K562 (cell line): ENCODE results near the gene SLC10A4. TPM values are rescaled to one million over a fixed set of nuclear protein-coding genes. Genes with fewer than 3 reads are reported as not detected.

Source experiments
- BHLHE40 ChIP-seq: IDR thresholded peaks from 2 replicates; pipeline ENCODE4 v1.6.1; 2011; ENCODE audit warnings: low read length, improper control_type of control experiment
- CEBPZ ChIP-seq: fragments of 150-350 bp; IDR thresholded peaks from 2 replicates; pipeline ENCODE4 v1.6.1; 2014; ENCODE audit warnings: low read depth, mild to moderate bottlenecking, low read length, borderline replicate concordance
- DIDO1 ChIP-seq: fragments of 450-650 bp; IDR thresholded peaks from 2 replicates; pipeline ENCODE4 v1.6.1; 2016; ENCODE audit warnings: low read depth, missing biosample characterization, missing genetic modification characterization
- ELF4 ChIP-seq: fragments of 450-650 bp; formaldehyde crosslinking; IDR thresholded peaks from 2 replicates; pipeline ENCODE4 v1.4.0; 2022; ENCODE audit warnings: missing genetic modification characterization
- ESRRA ChIP-seq: fragments of 450-650 bp; IDR thresholded peaks from 2 replicates; pipeline ENCODE4 v1.6.1; 2014; ENCODE audit warnings: low read depth, mild to moderate bottlenecking, moderate library complexity, borderline replicate concordance
- ETV6 ChIP-seq, 3 experiments: fragments of 150-350 bp in 1 of 3; sonication (generic) in 1 of 3; formaldehyde crosslinking in 1 of 3; IDR thresholded peaks; 2 replicates each; pipeline versions ENCODE4 v1.6.1 to v1.8.0; 2014 to 2022; ENCODE audit warnings: borderline replicate concordance in 2 of 3, low read depth in 2 of 3, antibody characterized with exemption in 1 of 3, low read length in 1 of 3, mild to moderate bottlenecking in 1 of 3, missing genetic modification reagents in 1 of 3
- FOSL1 ChIP-seq: fragments of 200-800 bp; sonication (Bioruptor generic); conservative IDR thresholded peaks from 2 replicates; pipeline ENCODE4 v1.6.1; 2016; ENCODE audit warnings: missing genetic modification characterization, missing compliant biosample characterization
- FOXP4 ChIP-seq: sonication (generic); formaldehyde crosslinking; IDR thresholded peaks from 2 replicates; pipeline ENCODE4 v1.8.0; 2022; ENCODE audit warnings: mild to moderate bottlenecking, missing genetic modification reagents, borderline replicate concordance
- L3MBTL2 ChIP-seq: fragments of 450-650 bp; IDR thresholded peaks from 2 replicates; pipeline ENCODE4 v1.6.1; 2016; ENCODE audit warnings: mild to moderate bottlenecking, moderate library complexity
- MAZ ChIP-seq, 2 experiments: fragments of 450-650 bp in 1 of 2; sonication (generic) in 1 of 2; formaldehyde crosslinking; IDR thresholded peaks in 1 of 2; conservative IDR thresholded peaks in 1 of 2; 2 replicates each; pipeline versions ENCODE4 v1.4.0 to v1.5.0; 2020; ENCODE audit warnings: mild to moderate bottlenecking in 1 of 2, missing genetic modification reagents in 1 of 2
- NBN ChIP-seq: fragments of 450-650 bp; IDR thresholded peaks from 2 replicates; pipeline ENCODE4 v1.6.1; 2016; ENCODE audit warnings: low read depth, mild to moderate bottlenecking
- NR2F6 ChIP-seq: fragments of 450-650 bp; formaldehyde crosslinking; IDR thresholded peaks from 2 replicates; pipeline ENCODE4 v1.4.0; 2020; ENCODE audit warnings: mild to moderate bottlenecking
- PHF20 ChIP-seq: fragments of 450-650 bp; IDR thresholded peaks from 2 replicates; pipeline ENCODE4 v1.6.1; 2018; ENCODE audit not compliant: partially characterized antibody
- POLR2A ChIP-seq: fragments of 450-650 bp; conservative IDR thresholded peaks from 2 replicates; pipeline ENCODE4 v1.6.1; 2016
- ZFP36 ChIP-seq: fragments of 150-350 bp; IDR thresholded peaks from 2 replicates; pipeline ENCODE4 v1.6.1; 2018; ENCODE audit warnings: low read length, low read depth; ENCODE audit not compliant: partially characterized antibody
- polyA plus RNA-seq, 8 experiments: library from polyadenylated mRNA; depleted of rRNA in 4 of 8; stranded (reverse) in 5 of 8; unstranded in 3 of 8; fragments of >200 nt; fragmentation: Nextera tagmentation in 2 of 8; fragmentation: Illumina TruSeq in 1 of 8; extraction: Ambion mirVana in 2 of 8; extraction: Trizol in 1 of 8; gene quantifications; 2 replicates each; pipeline versions ENCODE4 v1.2.1 to v1.2.3, GENCODE V29; 2011 to 2014; ENCODE audit warnings: inconsistent platforms in 1 of 8, missing spikeins in 1 of 8
- total RNA-seq, 7 experiments: library from RNA; depleted of rRNA in 6 of 7; stranded (reverse); fragments of >200 nt in 6 of 7; fragmentation: Illumina TruSeq in 2 of 7; extraction: Trizol in 2 of 7; gene quantifications; 2 replicates each; pipeline versions ENCODE4 v1.2.1 to v1.2.3, GENCODE V29; 2011 to 2021; ENCODE audit warnings: low replicate concordance in 1 of 7
- TF ChIP-seq, protein P1 (sequence below): IDR thresholded peaks from 2 replicates; pipeline ENCODE4 v1.6.1; 2014; ENCODE audit warnings: antibody characterized with exemption
- TF ChIP-seq, protein P2 (sequence below): fragments of 200-800 bp; sonication (Bioruptor generic); IDR thresholded peaks from 2 replicates; pipeline ENCODE4 v1.6.1; 2017; ENCODE audit warnings: missing genetic modification characterization, missing compliant biosample characterization
- TF ChIP-seq, protein P3 (sequence below), 2 experiments: fragments of 450-650 bp; conservative IDR thresholded peaks; 2 replicates each; pipeline ENCODE4 v1.6.1; 2017; ENCODE audit warnings: mild to moderate bottlenecking in 2 of 2, moderate library complexity in 2 of 2

SLC10A4 gene
- total and polyA plus RNA-seq, 9 of the 15 experiments (the other 6 are each of a cell fraction or from before 2014, with no cell fraction given) = 2.5 to 16.9 (median 9.3) TPM

DNA sequence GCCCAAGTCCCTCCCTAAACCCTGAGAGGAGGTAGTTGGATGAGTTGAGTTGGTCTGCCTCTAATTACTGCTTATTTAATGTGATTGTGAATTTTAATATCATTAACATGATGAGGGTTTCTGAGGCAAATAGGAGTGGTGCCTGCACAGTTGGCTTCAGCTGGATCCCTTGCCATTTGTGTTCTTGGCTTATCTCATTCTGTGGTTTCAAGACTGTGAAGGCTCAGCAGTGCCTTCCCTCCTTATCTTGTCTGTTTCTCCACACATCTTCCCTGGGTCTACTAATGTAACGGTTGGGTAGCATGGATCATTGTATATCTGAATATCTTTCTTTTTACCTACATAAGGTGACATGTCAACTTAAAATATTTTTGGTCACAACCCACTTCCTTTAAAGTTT is 1.6 kb upstream of the SLC10A4 start (continued):
- TF ChIP-seq, protein P1, sequence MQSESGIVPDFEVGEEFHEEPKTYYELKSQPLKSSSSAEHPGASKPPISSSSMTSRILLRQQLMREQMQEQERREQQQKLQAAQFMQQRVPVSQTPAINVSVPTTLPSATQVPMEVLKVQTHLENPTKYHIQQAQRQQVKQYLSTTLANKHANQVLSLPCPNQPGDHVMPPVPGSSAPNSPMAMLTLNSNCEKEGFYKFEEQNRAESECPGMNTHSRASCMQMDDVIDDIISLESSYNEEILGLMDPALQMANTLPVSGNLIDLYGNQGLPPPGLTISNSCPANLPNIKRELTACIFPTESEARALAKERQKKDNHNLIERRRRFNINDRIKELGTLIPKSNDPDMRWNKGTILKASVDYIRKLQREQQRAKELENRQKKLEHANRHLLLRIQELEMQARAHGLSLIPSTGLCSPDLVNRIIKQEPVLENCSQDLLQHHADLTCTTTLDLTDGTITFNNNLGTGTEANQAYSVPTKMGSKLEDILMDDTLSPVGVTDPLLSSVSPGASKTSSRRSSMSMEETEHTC = no peak
- TF ChIP-seq NBN (peak; percentile 47; the same call in 1 of the 2 replicates), ETV6 (IDR thresholded peaks at IDR 0.05; ENCODE audit: borderline replicate concordance in 1 of 2, low read depth in 2 of 2, low read length in 1 of 2) (peak in 1 of 2 experiments; percentile 22; a peak in 1 of 4 replicates), ETV6 (CRISPR knock-in tag; IDR thresholded peaks at IDR 0.05; ENCODE audit: borderline replicate concordance) (no peak), CEBPZ (no peak), DIDO1 (tag) (no peak), FOXP4 (CRISPR knock-in tag) (no peak), PHF20 (no peak), BHLHE40 (peak; percentile 40; the same call in 1 of the 2 replicates), ZFP36 (no peak), MAZ (CRISPR knock-in tag; conservative IDR thresholded peaks at IDR 0.05 in 1 of 2, IDR thresholded peaks at IDR 0.05 in 1 of 2) (no peak), ELF4 (CRISPR knock-in tag) (no peak), POLR2A (no peak), ESRRA (peak; percentile 79; the same call in 1 of the 2 replicates), FOSL1 (tag) (no peak), NR2F6 (CRISPR knock-in tag) (no peak), L3MBTL2 (peak; percentile 32; the same call in 1 of the 2 replicates)
- TF ChIP-seq, protein P2, sequence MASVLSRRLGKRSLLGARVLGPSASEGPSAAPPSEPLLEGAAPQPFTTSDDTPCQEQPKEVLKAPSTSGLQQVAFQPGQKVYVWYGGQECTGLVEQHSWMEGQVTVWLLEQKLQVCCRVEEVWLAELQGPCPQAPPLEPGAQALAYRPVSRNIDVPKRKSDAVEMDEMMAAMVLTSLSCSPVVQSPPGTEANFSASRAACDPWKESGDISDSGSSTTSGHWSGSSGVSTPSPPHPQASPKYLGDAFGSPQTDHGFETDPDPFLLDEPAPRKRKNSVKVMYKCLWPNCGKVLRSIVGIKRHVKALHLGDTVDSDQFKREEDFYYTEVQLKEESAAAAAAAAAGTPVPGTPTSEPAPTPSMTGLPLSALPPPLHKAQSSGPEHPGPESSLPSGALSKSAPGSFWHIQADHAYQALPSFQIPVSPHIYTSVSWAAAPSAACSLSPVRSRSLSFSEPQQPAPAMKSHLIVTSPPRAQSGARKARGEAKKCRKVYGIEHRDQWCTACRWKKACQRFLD (CRISPR knock-in tag) = peak; percentile 71; the same call in 1 of the 2 replicates
- TF ChIP-seq, protein P3, sequence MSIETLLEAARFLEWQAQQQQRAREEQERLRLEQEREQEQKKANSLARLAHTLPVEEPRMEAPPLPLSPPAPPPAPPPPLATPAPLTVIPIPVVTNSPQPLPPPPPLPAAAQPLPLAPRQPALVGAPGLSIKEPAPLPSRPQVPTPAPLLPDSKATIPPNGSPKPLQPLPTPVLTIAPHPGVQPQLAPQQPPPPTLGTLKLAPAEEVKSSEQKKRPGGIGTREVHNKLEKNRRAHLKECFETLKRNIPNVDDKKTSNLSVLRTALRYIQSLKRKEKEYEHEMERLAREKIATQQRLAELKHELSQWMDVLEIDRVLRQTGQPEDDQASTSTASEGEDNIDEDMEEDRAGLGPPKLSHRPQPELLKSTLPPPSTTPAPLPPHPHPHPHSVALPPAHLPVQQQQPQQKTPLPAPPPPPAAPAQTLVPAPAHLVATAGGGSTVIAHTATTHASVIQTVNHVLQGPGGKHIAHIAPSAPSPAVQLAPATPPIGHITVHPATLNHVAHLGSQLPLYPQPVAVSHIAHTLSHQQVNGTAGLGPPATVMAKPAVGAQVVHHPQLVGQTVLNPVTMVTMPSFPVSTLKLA (conservative IDR thresholded peaks at IDR 0.05) = no peak
